Common myeloid progenitor, CD34-positive (primary cell): ENCODE data around the gene CDH18.

ENCODE experiments used
- CTCF ChIA-PET: fragments of 350-600 bp; sonication (Branson Sonifier 250); formaldehyde crosslinking; loops from one replicate; lab custom pipeline; 2021; ENCODE audit warnings: antibody characterized with exemption; lab: Charles Lee
- POLR2A ChIA-PET: fragments of 350-600 bp; sonication (Branson Sonifier 250); formaldehyde crosslinking; loops from one replicate; lab custom pipeline; 2021; ENCODE audit warnings: antibody characterized with exemption; lab: Charles Lee
- DNase-seq, 3 donors: peaks; one replicate each; pipeline versions ENCODE4 v3.0.0 to v3.0.0-alpha.2; 2013
- H3K27ac ChIP-seq, 2 experiments: 1 replicate in 1 of 2; 2 replicates in 1 of 2; pipeline ENCODE4 v1.7.0; 2013; ENCODE audit warnings: inconsistent platforms in 2 of 2, low read length in 2 of 2, mild to moderate bottlenecking in 2 of 2, low read depth in 1 of 2, moderate library complexity in 1 of 2; ENCODE audit not compliant: severe bottlenecking in 2 of 2, insufficient read depth in 1 of 2, poor library complexity in 1 of 2
- H3K27me3 ChIP-seq, 5 experiments: replicated peaks in 2 of 5; 1 replicate in 3 of 5; 2 replicates in 2 of 5; pipeline versions ENCODE4 v1.6.1 to v1.7.0; 2013; ENCODE audit warnings: low read length in 4 of 5, mild to moderate bottlenecking in 2 of 5, moderate library complexity in 2 of 5, inconsistent platforms in 1 of 5; ENCODE audit not compliant: insufficient read depth in 5 of 5, control insufficient read depth in 4 of 5
- H3K36me3 ChIP-seq, 4 experiments: 1 replicate in 2 of 4; 2 replicates in 2 of 4; pipeline versions ENCODE4 v1.6.1 to v1.7.0; 2013; ENCODE audit warnings: low read length in 3 of 4, control low read depth in 1 of 4, mild to moderate bottlenecking in 1 of 4; ENCODE audit not compliant: control insufficient read depth in 4 of 4, insufficient read depth in 4 of 4
- H3K4me1 ChIP-seq, 4 experiments: 1 replicate in 3 of 4; 2 replicates in 1 of 4; pipeline versions ENCODE4 v1.6.1 to v1.7.1; 2013; ENCODE audit warnings: low read length in 3 of 4, mild to moderate bottlenecking in 3 of 4, control low read depth in 1 of 4, inconsistent platforms in 1 of 4, moderate library complexity in 1 of 4; ENCODE audit not compliant: control insufficient read depth in 4 of 4, insufficient read depth in 4 of 4; ENCODE audit errors: control extremely low read depth in 1 of 4
- H3K4me3 ChIP-seq, 7 experiments: 1 replicate in 4 of 7; 2 replicates in 3 of 7; pipeline versions ENCODE4 v1.5.1 to v1.7.0; 2013; ENCODE audit warnings: mild to moderate bottlenecking in 7 of 7, low read length in 6 of 7, moderate library complexity in 6 of 7, inconsistent platforms in 2 of 7, low read depth in 2 of 7, control low read depth in 1 of 7; ENCODE audit not compliant: insufficient read depth in 4 of 7, control insufficient read depth in 1 of 7; ENCODE audit errors: extremely low read depth in 1 of 7
- H3K9me3 ChIP-seq, 5 experiments: 1 replicate in 4 of 5; 2 replicates in 1 of 5; pipeline versions ENCODE4 v1.6.1 to v1.7.1; 2013; ENCODE audit warnings: low read length in 4 of 5, mild to moderate bottlenecking in 2 of 5, inconsistent platforms in 1 of 5, low read depth in 1 of 5, moderate library complexity in 1 of 5; ENCODE audit not compliant: control insufficient read depth in 4 of 5, insufficient read depth in 2 of 5; ENCODE audit errors: control extremely low read depth in 1 of 5
- WGBS: methylation state at CpG from one replicate; pipeline ENCODE4 v1.1.5; 2013; ENCODE audit not compliant: insufficient coverage; 5-methylcytosine and 5-hydroxymethylcytosine counted together

The CDH18 gene

DNA sequence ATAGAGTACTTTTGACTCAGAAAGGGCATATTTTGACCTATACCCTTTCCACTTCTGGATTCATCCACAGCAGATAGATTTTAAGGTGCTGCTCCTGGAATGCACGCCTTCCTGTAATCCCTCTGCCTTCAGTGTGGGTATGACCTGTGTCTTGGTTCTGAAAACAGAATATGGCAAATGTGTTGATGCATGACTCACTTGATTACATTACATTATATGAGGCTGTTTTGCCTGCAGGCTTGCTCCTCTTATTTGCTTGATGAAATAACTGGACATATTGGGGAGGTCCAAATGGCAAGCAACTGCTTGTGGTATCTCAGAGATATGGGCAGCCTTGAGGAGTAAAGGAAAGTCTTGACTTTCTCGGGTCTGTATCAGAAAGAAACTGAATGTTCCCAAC lies 468.6 kb downstream of the CDH18 start:
- H3K27ac ChIP-seq = no peak overlapping the region
- ChIA-PET POLR2A (no interaction called here), CTCF (no interaction called here)
- no peaks in the 10 kb centered on the region for H3K9me3 ChIP-seq
- H3K4me1 ChIP-seq = no peaks in the 10 kb centered on the region
- no peaks in the 10 kb centered on the region for H3K36me3 ChIP-seq
- WGBS = 91% methylated on average over 1 of the region's 2 CpGs
- H3K4me3 ChIP-seq = no peak overlapping the region
- no peak for DNase-seq
- H3K27me3 ChIP-seq = no peaks in the 10 kb centered on the region

DNA sequence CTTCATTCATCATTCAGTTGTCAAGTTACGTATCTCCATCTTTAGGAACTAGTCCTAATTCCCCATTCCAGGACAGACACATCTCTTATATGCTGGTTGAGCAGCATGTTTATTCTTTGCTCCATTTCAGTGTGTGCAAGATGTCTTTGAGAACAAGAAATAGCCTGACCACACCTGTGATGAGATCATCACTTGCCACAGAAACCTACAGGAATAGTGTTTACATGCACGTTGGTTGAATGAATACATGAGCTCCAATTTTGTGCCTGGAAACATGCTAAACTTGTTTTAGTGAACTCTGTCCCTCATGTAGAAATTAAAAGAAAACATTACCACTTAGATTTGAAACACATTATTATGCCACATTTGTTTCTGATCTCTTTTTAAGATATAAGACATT lies 489.1 kb downstream of the CDH18 start:
- POLR2A ChIA-PET = no interaction called here
- CTCF ChIA-PET = no interaction called here
- 100% methylated on average over 2 of the region's 2 CpGs for WGBS
- Histone ChIP-seq H3K27me3 (no peaks in the 10 kb centered on the region), H3K9me3 (no peaks in the 10 kb centered on the region), H3K27ac (no peak overlapping the region), H3K4me3 (no peak overlapping the region), H3K4me1 (no peaks in the 10 kb centered on the region), H3K36me3 (no peaks in the 10 kb centered on the region)
- DNase-seq = no peak

DNA sequence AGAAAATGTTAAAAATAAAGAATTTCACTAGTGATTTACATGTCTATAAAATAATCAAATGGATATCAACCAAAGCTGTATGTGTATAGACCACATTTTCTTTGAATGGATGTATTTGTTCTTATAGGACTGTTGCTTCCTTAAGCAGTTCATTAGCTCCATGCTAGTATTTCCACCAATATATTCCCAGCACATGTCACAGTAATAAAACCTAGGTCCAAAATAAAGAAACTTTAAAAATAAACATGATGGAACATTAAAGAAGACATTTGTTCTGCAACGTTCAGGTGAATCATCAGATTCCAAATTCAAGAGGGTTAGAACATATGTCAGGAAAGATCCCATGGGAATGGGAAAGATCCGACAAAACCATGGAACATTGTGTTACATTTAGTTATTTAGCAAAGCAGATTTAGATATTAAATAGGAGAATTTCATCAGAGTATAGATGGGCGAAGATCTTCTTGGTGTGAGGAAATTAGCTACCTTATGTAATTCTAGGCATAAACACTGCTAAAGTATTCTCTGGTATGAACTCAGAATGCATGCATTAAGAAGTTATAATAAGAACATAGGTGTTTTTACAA lies 490.7 kb downstream of the CDH18 start:
- H3K4me3 ChIP-seq = no peak overlapping the region
- H3K4me1 ChIP-seq = no peaks in the 10 kb centered on the region
- POLR2A ChIA-PET = no interaction called here
- CTCF ChIA-PET = no interaction called here
- H3K9me3 ChIP-seq = no peaks in the 10 kb centered on the region
- no peaks in the 10 kb centered on the region for H3K36me3 ChIP-seq
- no peaks in the 10 kb centered on the region for H3K27me3 ChIP-seq
- WGBS = 90% methylated on average over 2 of the region's 3 CpGs
- no peak for DNase-seq
- no peak overlapping the region for H3K27ac ChIP-seq

DNA sequence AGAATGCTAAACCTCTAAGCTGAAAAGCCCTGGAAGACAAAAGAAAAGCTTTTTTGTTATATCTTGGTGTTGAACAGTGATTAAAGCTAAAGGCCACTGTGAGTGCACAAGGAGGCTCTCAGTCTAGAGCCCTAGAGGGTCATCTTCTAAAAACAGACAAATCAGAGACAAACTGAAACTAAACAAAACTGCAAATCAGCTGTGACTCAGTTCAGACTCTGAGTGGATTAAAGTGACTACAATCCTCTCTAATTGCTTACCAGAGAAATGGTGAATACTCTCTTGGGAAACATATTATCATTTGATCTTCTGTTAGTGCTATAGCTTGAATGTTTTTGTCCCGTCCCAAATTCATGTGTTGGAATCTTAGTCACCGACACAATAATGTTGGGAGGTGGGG lies 491.9 kb downstream of the CDH18 start:
- H3K4me3 ChIP-seq = no peak overlapping the region
- H3K27ac ChIP-seq = no peak overlapping the region
- no peaks in the 10 kb centered on the region for H3K9me3 ChIP-seq
- DNase-seq = no peak
- ChIA-PET POLR2A (no interaction called here), CTCF (no interaction called here)
- H3K4me1 ChIP-seq = no peaks in the 10 kb centered on the region
- no peaks in the 10 kb centered on the region for H3K27me3 ChIP-seq
- no peaks in the 10 kb centered on the region for H3K36me3 ChIP-seq
- 100% methylated on average over 1 of the region's 2 CpGs for WGBS

DNA sequence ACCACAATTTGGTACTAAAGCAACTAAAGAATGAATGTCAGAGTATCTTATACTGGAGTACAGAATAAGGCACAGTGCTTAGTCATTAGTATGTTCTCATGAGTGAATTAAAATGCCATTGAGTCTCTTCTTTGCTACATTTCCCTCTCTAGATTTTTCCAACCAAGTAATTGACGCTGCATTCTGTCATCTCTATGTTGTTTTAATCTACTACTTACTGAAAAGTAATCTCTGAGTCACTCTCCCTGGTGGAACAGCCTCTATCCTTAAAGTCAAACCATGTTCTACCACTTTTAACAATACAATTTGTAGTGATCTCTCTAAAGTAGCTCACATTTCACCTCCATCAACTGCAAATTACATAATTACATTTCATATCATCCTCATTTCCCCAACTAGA lies 495.1 kb downstream of the CDH18 start:
- Histone ChIP-seq H3K36me3 (no peaks in the 10 kb centered on the region), H3K4me3 (no peak overlapping the region), H3K4me1 (no peaks in the 10 kb centered on the region), H3K27ac (no peak overlapping the region), H3K9me3 (no peaks in the 10 kb centered on the region), H3K27me3 (no peaks in the 10 kb centered on the region)
- no peak for DNase-seq
- no CpG with 5 or more reads among the region's 1 CpG for WGBS
- ChIA-PET POLR2A (no interaction called here), CTCF (no interaction called here)

DNA sequence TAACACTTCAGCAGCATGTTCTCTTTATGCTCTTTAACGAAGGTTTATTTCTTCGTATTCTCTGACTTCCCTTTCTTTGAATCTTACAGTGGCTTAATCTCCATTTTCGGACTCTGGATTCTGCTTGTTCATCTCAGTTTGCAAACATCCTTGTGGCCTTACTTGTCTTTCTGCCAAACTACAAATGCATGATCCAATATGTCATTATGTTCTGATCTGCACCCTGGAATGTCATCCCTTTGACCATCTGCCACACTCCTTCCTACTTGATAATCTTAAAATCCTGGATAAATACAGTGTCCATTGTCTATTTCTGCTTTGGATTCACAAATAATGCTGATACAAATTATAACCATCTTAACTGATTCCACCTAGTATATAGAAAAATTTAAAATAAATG lies 499.2 kb downstream of the CDH18 start:
- no peaks in the 10 kb centered on the region for H3K4me1 ChIP-seq
- H3K36me3 ChIP-seq = no peaks in the 10 kb centered on the region
- 89% methylated on average over 3 of the region's 3 CpGs for WGBS
- H3K27ac ChIP-seq = no peak overlapping the region
- DNase-seq = no peak
- H3K27me3 ChIP-seq = no peaks in the 10 kb centered on the region
- H3K4me3 ChIP-seq = no peak overlapping the region
- POLR2A ChIA-PET = no interaction called here
- H3K9me3 ChIP-seq = peaks cover 0 to 1% (median 0%) of the 10 kb centered on the region in 5 experiments
- CTCF ChIA-PET = no interaction called here

DNA sequence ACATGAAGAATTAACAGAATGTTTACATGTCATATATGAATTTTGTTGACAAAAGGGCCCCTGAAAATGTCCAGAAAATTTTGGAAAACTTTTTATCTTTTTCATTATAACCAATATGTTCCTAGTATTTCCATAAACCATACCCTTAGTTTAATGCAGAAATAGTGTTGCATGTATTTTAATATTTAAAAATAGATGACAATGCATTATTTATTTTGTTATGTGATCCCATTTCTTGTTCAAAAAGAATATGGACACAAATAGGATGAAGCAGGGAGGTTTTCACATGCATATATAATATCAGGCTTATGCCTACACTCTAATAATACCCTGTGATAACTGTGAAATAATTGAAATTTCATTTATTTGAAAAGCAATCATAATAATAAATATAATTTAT lies 500.5 kb downstream of the CDH18 start:
- no peak for DNase-seq
- H3K27me3 ChIP-seq = no peaks in the 10 kb centered on the region
- H3K4me1 ChIP-seq = no peaks in the 10 kb centered on the region
- POLR2A ChIA-PET = no interaction called here
- no peaks in the 10 kb centered on the region for H3K36me3 ChIP-seq
- no peak overlapping the region for H3K4me3 ChIP-seq
- no peak overlapping the region for H3K27ac ChIP-seq
- CTCF ChIA-PET = no interaction called here
- H3K9me3 ChIP-seq = peaks cover 0 to 1% (median 0%) of the 10 kb centered on the region in 5 experiments
